ENCODE measurements around the gene TMEM163.
"Not testable (repeated sequence)": the region's sequence is repeated elsewhere in the genome, so short reads cannot be mapped to it uniquely, and the experiment has no call there.

The TMEM163 gene

DNA sequence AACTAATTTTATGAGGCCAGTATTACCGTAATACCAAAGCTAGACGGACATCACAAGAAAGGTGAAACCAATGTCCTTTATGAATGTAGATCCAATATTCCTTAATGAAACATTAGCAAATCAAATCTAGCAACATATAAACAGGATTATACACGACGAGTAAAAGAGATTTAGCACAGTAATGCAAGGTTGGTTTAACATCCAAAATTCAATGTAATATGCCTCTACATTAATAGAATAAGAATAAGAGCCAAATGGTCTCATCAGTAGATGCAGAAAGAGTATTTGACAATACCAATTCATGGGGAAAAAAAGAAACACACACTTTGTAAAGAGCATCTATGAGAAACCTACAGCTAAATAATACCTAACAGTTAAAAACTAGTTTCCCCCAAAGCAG lies 99.5 kb downstream of the TMEM163 start:
- no peak for DNase-seq (ENCODE audit: low read depth)

DNA sequence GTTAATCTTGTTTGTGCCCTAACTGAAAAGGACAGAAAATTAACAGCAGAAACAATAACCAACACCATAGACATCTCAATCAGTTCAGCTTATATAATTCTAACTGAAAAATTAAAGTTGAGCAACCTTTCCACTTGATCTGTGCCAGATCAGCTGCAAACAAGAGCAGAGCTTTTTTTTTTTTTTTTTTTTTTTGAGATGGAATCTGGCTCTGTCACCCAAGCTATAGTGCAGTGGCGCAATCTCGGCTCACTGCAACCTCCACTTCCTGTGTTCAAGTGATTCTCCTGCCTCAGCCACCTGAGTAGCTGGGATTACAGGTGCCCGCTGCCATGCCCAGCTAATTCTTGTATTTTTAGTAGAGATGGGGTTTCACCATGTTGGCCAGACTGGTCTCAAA lies 103.3 kb downstream of the TMEM163 start:
- DNase-seq (ENCODE audit: low read depth) = not testable (repeated sequence)

DNA sequence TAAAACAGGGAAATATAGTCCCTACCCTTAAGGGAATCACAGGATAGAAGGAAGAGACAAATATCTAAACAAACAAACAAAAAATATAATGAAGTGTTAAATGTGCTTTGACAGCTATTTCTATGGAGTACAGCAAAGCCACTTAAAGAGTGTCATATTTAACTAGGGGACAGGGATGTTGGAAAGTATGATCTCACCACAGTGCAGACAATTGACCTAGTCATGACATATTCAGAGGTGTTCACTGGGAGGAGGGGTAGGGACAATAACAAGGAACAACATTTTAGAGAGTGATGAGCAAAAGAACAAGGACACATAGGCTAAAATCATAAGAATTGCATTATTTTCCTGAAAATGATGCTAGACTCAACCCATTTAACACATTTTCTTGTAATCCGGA lies 107.5 kb downstream of the TMEM163 start:
- DNase-seq (ENCODE audit: low read depth) = no peak

DNA sequence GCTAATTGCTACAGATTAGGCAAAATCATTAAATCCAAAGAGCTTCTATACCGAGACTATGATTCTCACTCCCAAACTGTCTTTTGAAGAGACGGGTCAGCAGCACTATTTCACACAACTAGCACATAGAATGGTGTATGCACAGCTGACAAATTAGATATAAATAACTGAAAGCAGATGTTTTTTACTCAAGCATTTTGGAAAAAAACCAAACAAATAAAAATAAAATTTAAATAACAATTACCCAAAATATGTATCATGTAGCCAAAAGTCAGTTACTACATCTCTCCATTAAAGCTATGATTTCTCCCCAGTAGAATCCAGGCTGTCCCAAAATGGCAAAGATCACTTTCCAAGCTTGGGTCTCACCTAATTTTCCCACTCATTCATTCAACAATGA lies 107.9 kb downstream of the TMEM163 start:
- no peak for DNase-seq (ENCODE audit: low read depth)

DNA sequence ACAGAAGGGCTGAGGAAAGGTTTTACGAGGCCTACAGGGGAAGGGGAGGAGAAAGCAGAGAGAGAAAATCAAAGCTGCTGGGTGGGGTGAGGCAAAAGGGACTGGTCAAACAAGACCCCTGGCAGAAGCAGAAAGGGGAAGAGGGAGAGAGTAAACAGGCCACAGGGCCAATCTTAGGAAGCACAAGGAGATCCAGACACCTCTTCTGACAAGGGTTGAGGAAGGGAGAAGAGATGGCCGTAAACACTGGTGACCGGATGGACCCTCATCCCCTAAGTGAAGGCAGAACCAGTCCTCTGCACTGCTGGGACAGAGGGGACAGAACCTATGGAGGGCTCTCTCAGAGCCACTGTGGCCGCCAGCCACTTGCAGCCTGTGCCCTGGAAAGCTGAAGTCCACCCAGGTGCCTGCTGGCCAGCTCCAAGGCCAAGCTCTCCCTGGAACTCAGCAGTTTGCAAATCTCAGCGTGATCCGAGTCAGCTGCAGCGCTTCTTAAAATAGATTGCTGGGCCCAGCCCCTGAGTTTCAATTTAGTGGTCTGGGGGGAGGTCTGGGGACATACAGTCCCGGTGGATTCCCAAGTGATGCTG lies 108.8 kb downstream of the TMEM163 start:
- DNase-seq (ENCODE audit: low read depth) = no peak

DNA sequence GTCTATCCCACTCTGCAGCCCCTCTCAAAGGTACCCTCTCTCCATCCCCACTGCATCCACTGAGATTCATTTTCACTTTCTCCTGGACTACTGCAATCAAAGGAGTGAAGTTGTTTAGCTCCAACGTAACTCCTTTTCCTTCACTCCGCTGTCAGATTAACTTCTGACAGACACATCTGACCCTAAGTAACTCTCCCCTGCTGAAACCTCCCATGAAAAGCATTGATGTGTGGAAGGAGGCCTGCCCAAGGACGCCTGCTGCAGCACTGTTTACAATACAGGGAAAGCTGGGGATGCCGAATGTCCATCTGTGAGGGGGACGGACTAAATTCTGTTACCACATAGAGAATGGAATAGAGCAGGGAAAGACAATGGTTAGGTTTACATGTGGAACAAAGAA lies 114.8 kb downstream of the TMEM163 start:
- no peak for DNase-seq (ENCODE audit: low read depth)

DNA sequence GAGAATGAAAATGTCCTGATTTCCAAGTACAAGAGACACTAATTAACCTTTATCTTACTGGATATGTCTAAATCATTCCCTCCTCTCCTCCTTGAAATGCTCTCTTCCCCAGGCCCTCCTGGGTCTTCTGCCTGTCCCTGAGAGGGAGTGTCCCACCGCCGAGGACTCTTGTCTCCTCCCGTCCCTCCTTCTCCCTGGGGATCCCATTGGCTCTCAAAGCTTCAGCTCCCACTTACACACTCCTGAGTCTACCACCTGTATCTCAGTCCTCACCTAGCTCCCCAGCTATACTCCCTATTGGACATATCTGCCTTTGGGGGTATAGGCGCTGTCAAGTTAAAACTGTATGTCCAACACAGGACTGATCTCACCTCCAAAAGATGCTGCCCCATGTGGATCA lies 116.1 kb downstream of the TMEM163 start:
- no peak for DNase-seq (ENCODE audit: low read depth)

DNA sequence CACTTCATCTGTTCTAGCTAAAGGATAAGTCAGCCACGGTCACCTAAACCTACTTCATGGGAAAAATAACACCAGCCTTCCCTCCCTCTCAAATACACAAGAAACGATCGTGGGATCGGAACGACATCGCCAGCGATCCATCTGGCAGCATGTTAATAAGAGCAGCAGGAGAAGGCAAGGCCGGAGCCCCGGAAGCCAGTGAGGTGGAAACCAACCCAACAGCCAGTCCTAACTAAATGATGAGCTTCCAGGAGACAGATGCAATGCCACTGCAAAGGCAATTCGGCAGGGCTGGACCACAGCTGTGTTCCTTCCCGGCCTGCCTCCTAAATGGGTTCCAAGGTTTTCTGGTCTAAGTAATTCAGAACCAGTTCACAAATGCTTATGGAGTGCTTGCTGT lies 117.5 kb downstream of the TMEM163 start:
- no peak for DNase-seq (ENCODE audit: low read depth)

DNA sequence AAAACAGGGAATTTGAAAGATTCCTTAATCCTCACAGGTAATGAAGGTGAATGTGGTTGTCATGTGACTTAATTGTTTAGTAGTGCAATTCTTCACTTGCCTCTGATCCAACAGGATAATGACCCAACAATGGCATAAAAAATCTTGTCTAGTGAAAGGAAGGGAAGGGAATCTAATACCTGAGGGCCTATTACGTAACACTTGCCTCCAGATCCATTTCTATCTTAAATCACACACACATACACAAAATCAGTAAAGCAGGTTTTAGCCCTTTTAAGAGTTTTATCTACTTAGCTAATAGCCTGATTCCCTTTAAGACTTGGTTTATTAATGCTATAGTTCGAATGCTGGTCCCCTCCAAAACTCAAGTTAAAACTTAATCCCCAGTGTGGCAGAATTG lies 118.6 kb downstream of the TMEM163 start:
- DNase-seq (ENCODE audit: low read depth) = no peak

DNA sequence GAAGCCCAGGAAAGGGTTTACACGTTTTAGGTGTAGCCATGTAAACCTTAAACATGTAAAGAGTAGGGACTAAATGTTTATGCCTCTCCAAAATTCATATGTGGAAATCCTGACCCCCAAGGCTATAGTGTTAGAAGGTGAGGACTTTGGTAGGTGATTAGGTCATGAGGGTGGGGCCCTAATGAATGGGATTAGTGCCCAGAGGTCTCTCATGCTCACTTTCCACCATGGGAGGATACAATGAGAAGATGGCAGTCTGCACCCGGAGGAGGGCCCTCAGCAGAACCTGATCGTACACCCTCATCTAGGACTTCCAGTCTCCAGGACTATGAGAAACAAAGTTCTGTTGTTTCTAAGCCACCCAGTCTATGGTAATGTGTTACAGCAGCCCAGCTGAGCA lies 119.6 kb downstream of the TMEM163 start:
- DNase-seq (ENCODE audit: low read depth) = no peak

DNA sequence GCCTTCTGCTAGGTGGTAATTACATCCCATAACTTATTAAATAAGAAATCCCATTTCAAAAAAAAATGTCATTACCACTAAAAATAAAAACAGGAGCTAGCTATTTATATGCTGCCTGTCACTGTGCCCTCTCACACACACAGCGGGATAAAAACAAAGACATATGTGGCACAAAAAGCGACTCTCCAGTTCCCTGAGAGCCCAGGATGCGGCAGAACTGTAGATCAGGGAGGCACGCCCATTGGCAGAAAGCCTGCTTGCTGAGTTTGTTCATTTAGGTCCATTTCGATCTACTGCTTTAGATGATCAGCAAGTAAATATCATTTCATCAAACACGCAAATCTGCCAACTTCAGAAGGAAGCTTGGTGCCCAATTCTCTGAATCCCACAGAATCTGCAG lies 124.4 kb downstream of the TMEM163 start:
- no peak for DNase-seq (ENCODE audit: low read depth)

DNA sequence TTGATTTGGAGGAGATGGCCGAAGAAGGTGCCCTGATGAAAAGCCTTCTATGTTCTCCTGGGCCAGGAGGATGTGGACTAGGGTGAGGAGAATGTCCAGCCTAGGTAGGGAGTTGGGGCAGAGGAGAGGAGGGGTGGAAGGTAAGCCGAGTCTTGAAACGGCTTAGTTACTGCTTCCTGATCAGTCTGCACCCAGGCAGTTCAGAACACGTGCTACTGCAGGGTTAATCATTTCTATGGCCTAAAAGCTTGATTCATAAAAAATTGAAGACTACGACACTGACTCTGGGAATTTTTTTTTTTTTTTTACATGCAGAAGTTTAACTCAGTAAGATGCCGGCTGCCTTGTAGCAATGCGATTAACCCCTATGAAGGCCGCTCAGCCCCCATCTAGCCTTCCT lies 125.3 kb downstream of the TMEM163 start:
- DNase-seq (ENCODE audit: low read depth) = no peak

DNA sequence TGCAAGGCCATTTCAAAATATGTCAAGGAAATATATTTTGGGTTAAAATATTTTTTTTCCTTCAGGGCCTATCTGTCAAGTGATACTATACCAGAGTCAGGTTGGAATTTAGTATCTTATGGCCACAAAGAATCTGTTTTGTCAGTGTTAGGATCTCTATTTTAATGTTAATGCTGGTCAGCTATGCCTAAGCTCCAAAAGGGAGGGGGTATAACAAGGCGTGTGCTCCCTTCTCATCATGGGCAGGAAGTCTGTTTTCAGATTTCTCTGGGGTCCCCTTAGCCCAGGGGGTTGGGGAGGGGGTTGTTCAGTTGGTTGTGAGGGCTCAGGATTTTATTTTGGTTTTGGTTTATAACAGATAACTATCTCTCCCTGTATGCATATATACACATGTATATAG lies 126.4 kb downstream of the TMEM163 start:
- no peak for DNase-seq (ENCODE audit: low read depth)

DNA sequence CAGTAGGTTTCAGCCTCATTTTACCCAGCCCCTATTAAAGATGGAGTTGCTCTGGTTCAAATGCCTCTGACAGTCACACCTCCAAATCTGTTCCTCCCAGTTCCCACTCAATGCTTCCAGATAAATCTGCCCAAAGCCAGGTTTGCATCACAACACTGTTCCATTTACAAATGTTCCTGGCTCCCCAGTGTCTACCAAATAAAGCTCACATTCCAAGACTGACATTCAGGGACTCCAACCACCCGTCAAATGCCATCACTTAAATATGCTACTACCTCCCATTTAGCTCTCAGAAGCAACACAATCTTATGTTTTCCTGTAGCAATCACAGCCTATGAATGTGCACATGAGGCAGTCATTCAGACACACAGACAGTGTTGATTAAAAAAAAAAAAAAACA lies 127.3 kb downstream of the TMEM163 start:
- no peak for DNase-seq (ENCODE audit: low read depth)

DNA sequence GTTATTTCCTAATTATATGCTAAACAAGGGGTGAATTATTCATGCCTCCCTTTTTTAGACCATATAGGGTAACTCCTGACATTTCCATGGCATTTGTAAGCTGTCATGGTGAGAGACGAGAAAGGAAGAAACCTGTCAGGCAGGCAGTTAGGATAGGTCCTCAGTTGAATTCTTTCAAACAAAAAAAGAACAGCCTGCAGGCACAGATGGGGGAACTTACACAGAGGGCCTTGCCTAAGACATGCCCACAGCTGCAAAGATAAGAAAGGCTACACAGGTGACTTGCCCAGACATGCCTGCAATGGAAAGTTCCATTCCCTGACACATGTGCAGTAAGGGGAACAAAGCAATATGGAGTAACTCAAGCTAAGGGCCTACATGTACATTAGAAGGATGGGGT lies 128.1 kb downstream of the TMEM163 start:
- DNase-seq (ENCODE audit: low read depth) = no peak

DNA sequence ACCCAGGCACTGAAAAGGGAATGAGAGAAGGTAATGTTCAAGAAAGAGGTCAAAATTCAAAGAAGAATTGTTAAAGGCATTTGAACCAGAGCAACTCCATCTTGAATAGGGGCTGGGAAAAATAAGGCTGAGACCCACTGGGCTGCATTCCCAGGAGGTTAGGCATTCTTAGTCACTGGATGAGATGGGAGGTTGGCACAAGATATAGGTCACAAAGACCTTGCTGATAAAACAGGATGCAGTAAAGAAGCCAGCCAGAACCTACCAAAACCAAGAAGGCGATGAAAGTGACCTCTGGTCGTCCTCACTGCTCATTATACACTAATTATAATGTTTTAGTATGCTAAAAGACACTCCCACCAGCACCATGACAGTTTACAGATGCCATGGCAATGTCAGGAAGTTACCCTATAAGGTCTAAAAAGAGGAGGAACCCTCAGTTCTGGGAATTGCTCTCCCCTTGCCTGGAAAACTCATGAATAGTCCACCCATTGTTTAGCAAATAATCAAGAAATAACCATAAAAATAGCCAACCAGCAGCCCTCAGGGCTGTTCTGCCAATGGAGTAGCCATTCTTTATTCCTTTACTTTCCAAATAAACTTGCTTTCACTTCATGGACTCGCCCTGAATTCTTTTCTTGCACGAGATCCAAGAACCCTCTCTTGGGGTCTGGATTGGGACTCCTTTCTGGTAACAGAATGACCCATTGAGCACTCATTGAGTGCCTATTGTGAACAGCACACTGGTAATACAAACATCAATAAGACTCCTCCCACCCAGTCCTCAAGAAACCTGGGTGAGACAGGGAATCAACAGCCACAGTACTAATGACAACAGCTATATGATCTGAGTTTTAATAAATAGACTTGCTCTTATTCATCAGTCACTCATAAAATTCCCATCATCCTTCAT lies 129.4 kb downstream of the TMEM163 start:
- DNase-seq (ENCODE audit: low read depth) = not testable (repeated sequence)

DNA sequence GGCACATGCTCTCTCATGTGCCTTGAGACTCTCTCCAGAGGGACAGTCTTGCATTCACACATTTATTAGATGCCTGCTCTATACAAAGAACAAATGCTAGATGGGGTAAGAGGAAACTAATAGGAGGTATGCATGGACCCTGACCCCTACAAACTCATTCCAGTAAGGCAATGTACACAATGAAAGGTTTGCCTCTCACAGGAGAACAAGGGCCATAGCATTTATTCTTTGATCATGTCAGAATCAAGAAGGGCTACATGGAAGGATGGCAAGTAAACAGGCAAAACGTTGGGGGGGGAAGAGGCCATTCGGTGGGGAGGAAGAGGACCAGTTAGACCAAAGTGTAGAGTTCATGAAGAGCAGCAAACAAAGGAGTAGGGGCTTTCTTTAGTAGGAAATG lies 130.2 kb downstream of the TMEM163 start:
- DNase-seq (ENCODE audit: low read depth) = no peak

DNA sequence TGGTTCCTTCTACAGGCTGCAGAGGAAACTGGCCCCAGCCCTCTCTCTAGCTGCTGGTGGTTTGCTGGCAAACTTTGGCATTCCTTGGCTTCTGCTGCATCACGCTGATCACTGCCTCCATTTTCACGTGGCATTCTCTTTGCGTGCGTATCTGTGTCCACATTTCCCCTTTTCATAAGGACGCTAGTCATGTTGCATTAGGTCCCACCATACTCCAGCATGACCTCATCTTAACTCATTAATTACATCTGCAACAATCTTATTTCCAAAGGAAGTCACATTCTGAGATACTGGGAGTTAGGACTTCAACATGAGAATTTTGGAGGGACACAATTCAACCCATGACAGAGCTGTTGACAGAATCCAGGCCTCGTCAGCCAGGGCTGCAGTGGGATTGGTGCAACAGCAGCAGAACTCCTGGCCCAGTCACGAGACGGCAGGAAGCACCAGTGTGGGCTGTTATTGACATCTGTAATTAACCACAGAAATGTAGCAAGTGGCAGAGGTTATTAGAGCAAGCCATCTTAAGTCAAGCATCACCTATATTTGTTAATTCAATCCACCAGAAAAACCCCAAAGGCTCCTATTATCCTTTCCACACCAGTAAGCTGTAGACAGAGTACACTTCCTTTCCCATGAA lies 132.4 kb downstream of the TMEM163 start:
- no peak for DNase-seq (ENCODE audit: low read depth)

DNA sequence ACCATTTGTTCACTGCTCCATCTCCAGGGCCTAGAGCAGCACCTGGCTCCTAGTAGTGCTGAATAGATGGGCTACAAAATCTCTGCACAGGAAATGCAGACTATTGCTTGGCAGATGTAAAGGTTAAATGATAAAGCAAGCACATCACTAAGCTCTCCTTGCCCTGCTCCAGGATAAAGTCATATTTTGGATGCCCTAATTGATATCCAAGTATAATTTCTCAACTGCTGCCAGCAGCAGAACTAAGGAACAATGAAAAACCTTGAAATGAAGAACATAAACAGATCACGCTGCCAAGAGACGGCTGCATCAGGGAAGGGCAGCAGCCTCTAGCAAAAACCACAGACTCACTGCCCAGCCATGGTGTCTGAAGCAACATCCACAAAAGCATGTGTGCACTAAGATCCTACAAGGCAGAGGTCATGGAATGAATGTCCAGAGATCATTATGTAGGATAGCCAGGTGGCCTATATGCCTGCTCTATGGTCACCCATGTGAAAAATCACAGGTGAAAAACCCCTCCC lies 134.7 kb downstream of the TMEM163 start:
- no peak for DNase-seq (ENCODE audit: low read depth)

DNA sequence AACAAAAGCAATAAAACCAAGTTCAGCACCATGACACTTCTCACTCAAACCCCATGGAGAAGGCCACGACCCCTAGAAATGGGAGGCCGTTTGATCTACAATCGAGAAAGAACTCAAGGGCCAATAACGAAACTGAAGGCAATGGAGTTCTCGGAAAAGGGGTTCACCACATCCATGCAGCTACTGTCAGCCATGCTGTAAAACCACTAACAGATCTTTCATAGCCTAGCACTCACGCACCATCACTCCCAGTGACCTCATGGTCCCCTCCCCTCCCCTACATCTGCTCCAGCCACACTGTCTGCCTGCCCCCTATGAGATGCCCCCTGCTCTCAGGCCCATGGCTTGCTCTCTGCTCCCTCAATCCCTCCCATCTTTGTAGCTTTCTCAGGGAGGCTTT lies 135.3 kb downstream of the TMEM163 start:
- DNase-seq (ENCODE audit: low read depth) = no peak

DNA sequence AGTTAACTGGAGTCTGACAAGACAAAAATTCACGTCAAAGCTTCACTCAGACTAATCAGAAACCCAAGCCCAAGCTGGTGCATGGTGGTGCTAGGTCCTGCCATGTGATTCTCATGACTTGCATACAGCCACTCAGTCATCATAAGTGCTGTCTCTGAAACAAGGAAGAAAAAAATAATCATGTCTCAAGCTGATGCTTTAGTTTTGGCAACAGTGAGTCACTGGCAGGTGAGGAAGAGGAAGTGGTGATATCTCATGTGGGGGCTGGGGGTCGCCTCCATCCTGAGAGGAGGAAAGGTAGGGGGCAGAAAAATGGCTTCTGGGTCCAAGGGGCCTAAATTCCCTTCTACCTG lies 136.3 kb downstream of the TMEM163 start:
- no peak for DNase-seq (ENCODE audit: low read depth)

DNA sequence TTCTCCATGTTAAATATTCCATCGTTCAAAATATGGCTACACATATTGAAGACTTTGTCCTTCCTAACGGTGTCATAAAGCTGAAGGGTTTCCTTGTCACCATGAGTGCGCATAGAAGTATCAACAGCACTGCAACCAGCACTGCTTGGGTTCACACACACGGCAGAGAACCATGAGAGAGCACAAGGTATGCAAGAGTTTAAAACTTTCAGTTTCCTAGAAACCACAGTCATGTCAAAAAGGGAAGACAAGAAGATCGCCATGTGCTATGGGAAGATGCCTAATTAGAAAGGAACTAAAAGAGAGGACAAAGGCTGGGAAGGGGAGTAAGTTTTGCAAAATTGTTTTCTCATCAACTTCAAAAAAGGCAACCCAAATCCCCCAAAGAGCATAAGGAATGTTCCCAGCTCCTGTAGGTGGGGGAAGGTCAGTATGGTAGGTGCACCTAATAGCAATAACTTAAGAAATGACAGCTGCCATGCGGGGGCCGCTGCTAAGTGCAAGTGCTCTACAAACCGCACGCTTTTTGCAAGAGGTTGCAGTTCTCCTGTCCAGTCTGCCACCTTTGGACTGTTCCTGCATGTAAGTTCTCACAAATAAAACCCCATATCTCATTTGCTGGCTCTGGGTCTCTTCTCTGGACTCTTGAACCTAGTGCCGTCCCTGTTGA lies 136.8 kb downstream of the TMEM163 start:
- no peak for DNase-seq (ENCODE audit: low read depth)

DNA sequence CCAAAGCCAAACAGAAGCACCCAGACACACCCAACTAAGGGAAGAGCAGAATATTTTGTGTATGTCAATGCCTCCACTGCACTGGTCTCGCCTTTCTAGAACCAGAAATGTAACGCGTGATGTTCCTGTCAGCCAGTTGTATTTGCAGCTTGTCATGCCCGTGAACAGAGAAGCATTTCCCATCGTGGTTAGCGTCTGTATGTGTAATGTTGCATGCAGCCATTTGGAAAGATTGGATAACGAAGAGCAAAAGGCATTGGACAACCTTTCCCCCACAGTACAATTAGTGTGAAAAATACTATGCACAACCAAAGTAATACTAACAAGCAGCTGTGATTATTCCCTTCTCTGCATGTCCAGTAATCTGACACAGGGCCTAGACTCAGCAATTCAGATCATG lies 140.5 kb downstream of the TMEM163 start:
- DNase-seq (ENCODE audit: low read depth) = no peak
